ENCODE data around the gene EPS8L2.

- TF ChIP-seq CTCF (IDR thresholded peaks at IDR 0.05; ENCODE audit: insufficient read depth, low read length, poor library complexity, severe bottlenecking) = no peak
- TF ChIP-seq EZH2phosphoT487 (conservative IDR thresholded peaks at IDR 0.05; ENCODE audit: low read length) = no peak
Measured at GRCh38 chr11:733072-733471, 27.0 kb downstream of the EPS8L2 start.
